Measurements from ENCODE around the gene BMP6.

DNA sequence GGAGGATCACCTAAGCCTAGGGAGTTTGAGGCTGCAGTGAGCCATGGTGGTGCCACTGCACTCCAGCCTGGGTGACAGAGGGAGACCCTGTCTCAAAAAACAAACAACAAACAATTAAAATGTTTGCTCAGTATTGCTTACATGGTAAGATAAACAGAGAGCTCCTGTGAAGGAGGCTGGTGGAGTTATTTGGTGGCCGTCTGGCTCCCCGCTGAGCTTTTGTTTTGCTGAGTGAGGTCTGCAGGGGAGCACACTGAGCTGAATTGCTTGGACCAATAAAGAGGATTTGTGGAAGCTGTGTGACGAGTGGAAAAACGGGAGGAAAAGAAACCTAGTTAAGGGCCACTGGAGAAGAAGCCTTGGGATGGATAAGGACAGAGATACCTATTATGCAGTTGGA, 41.1 kb upstream of the BMP6 start:
- TF ChIP-seq POLR2AphosphoS5 (IDR thresholded peaks at IDR 0.05), result no peak
- TF ChIP-seq, protein P1, sequence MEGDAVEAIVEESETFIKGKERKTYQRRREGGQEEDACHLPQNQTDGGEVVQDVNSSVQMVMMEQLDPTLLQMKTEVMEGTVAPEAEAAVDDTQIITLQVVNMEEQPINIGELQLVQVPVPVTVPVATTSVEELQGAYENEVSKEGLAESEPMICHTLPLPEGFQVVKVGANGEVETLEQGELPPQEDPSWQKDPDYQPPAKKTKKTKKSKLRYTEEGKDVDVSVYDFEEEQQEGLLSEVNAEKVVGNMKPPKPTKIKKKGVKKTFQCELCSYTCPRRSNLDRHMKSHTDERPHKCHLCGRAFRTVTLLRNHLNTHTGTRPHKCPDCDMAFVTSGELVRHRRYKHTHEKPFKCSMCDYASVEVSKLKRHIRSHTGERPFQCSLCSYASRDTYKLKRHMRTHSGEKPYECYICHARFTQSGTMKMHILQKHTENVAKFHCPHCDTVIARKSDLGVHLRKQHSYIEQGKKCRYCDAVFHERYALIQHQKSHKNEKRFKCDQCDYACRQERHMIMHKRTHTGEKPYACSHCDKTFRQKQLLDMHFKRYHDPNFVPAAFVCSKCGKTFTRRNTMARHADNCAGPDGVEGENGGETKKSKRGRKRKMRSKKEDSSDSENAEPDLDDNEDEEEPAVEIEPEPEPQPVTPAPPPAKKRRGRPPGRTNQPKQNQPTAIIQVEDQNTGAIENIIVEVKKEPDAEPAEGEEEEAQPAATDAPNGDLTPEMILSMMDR (IDR thresholded peaks at IDR 0.05; ENCODE audit: poor library complexity, severe bottlenecking), result no peak
- TF ChIP-seq TAF1 (IDR thresholded peaks at IDR 0.05; ENCODE audit: low read depth), result no peak

Data from neural cell (in vitro differentiated cells).